ENCODE results near the gene IRF4. TPM values are rescaled to one million over a fixed set of nuclear protein-coding genes. Genes with fewer than 3 reads are reported as not detected.

Gene IRF4
- total and polyA plus RNA-seq, 2 donors (not counting 1 experiment from before 2014, with no cell fraction given) = 75.7 to 142 TPM

- Mint-ChIP-seq H3K4me3 (no peak overlapping the region), H3K9me3 (ENCODE audit: insufficient read depth) (no peaks in the 10 kb centered on the region)
- H3K27me3 ChIP-seq (replicated peaks in 1 of 4; ENCODE audit: control extremely low read depth in 1 of 4, control insufficient read depth in 3 of 4, insufficient read depth in 4 of 4, low read length in 3 of 4) = no peaks in the 10 kb centered on the region
Observed at GRCh38 chr6:384898-385297, 6.7 kb upstream of the IRF4 start.

GRCh38 chr6:385614-386013, 5.9 kb upstream of the IRF4 start:
- CTCF ChIA-PET = no interaction called here
- Histone ChIP-seq H3K4me1 (ENCODE audit: control insufficient read depth in 2 of 2, insufficient read depth in 2 of 2, low read length in 2 of 2) (peaks cover 11 to 14% of the 10 kb centered on the region in 2 donors), H3K79me2 (ENCODE audit: control insufficient read depth, insufficient read depth, low read length) (no peaks in the 10 kb centered on the region), H3K27me3 (replicated peaks in 1 of 4; ENCODE audit: control extremely low read depth in 1 of 4, control insufficient read depth in 3 of 4, insufficient read depth in 4 of 4, low read length in 3 of 4) (no peaks in the 10 kb centered on the region), H3K27ac (ENCODE audit: low read length in 2 of 2) (no peak overlapping the region), H3K9ac (ENCODE audit: low read length) (no peak overlapping the region), H3K4me2 (replicated peaks; ENCODE audit: low read depth, low read length, poor library complexity, severe bottlenecking) (no peak overlapping the region), H3K36me3 (replicated peaks in 1 of 2; ENCODE audit: control extremely low read depth in 1 of 2, control insufficient read depth in 1 of 2, extremely low read depth in 1 of 2, insufficient read depth in 2 of 2, low read length in 1 of 2) (no peaks in the 10 kb centered on the region), H2AFZ (ENCODE audit: insufficient read depth, low read depth, low read length, poor library complexity, severe bottlenecking) (no peak overlapping the region), H3K4me3 (ENCODE audit: control extremely low read depth in 1 of 5, extremely low read depth in 1 of 5, insufficient read depth in 1 of 5, low read depth in 2 of 5, low read length in 4 of 5) (no peak overlapping the region), H3K9me3 (ENCODE audit: control extremely low read depth in 1 of 3, control insufficient read depth in 2 of 3, insufficient read depth in 1 of 3, low read length in 2 of 3) (peaks cover 0 to 9% (median 0%) of the 10 kb centered on the region in 3 donors), H4K20me1 (ENCODE audit: control insufficient read depth, insufficient read depth, low read length, poor library complexity, severe bottlenecking) (no peaks in the 10 kb centered on the region)
- DNase-seq (no peak), ATAC-seq (ENCODE audit: low read depth) (no peak)
- H3K4me3 Mint-ChIP-seq = no peak overlapping the region
- no peak overlapping the region for H3K27ac Mint-ChIP-seq
- TF ChIP-seq CTCF (IDR thresholded peaks at IDR 0.05) (no peak), EZH2 (IDR thresholded peaks at IDR 0.05; ENCODE audit: borderline replicate concordance, insufficient read depth, low read depth, low read length, poor library complexity, severe bottlenecking) (no peak)
- intact Hi-C loops (cut with micrococcal nuclease) = no loop called here
- H3K9me3 Mint-ChIP-seq (ENCODE audit: insufficient read depth) = no peaks in the 10 kb centered on the region
- peaks cover 19% of the 10 kb centered on the region for H3K4me1 Mint-ChIP-seq
- POLR2A ChIA-PET = no interaction called here
- no peaks in the 10 kb centered on the region for H3K27me3 Mint-ChIP-seq
- WGBS (ENCODE audit: insufficient coverage) = 97% methylated on average over 10 of the region's 10 CpGs

More at GRCh38 chr6:384898-385297, 6.7 kb upstream of the IRF4 start:
- Histone ChIP-seq H2AFZ (ENCODE audit: insufficient read depth, low read depth, low read length, poor library complexity, severe bottlenecking) (no peak overlapping the region), H3K9me3 (ENCODE audit: control extremely low read depth in 1 of 3, control insufficient read depth in 2 of 3, insufficient read depth in 1 of 3, low read length in 2 of 3) (peaks cover 0 to 16% (median 0%) of the 10 kb centered on the region in 3 donors), H4K20me1 (ENCODE audit: control insufficient read depth, insufficient read depth, low read length, poor library complexity, severe bottlenecking) (no peaks in the 10 kb centered on the region), H3K9ac (ENCODE audit: low read length) (no peak overlapping the region), H3K4me1 (ENCODE audit: control insufficient read depth in 2 of 2, insufficient read depth in 2 of 2, low read length in 2 of 2) (peaks cover 9 to 16% of the 10 kb centered on the region in 2 donors), H3K79me2 (ENCODE audit: control insufficient read depth, insufficient read depth, low read length) (no peaks in the 10 kb centered on the region), H3K27ac (ENCODE audit: low read length in 2 of 2) (no peak overlapping the region), H3K4me3 (ENCODE audit: control extremely low read depth in 1 of 5, extremely low read depth in 1 of 5, insufficient read depth in 1 of 5, low read depth in 2 of 5, low read length in 4 of 5) (no peak overlapping the region), H3K4me2 (replicated peaks; ENCODE audit: low read depth, low read length, poor library complexity, severe bottlenecking) (no peak overlapping the region), H3K36me3 (replicated peaks in 1 of 2; ENCODE audit: control extremely low read depth in 1 of 2, control insufficient read depth in 1 of 2, extremely low read depth in 1 of 2, insufficient read depth in 2 of 2, low read length in 1 of 2) (no peaks in the 10 kb centered on the region)
- ATAC-seq (ENCODE audit: low read depth) (no peak), DNase-seq (no peak)
- H3K27me3 Mint-ChIP-seq = no peaks in the 10 kb centered on the region
- POLR2A ChIA-PET = interaction anchor here (0.6 kb wide), 1 partner anchor 92 kb away, joined by 4 read pairs; no protein-coding TSS in a partner anchor
- H3K27ac Mint-ChIP-seq = no peak overlapping the region
- H3K4me1 Mint-ChIP-seq = peaks cover 17% of the 10 kb centered on the region
- intact Hi-C loops (cut with micrococcal nuclease) = no loop called here
- WGBS (ENCODE audit: insufficient coverage) = 97% methylated on average over 3 of the region's 6 CpGs
- TF ChIP-seq EZH2 (IDR thresholded peaks at IDR 0.05; ENCODE audit: borderline replicate concordance, insufficient read depth, low read depth, low read length, poor library complexity, severe bottlenecking) (no peak), CTCF (IDR thresholded peaks at IDR 0.05) (no peak)
- CTCF ChIA-PET = interaction anchor here (1.0 kb wide), 1 partner anchor 167 kb away, joined by 3 read pairs; no protein-coding TSS in a partner anchor

All from B cell (primary cell).